GM18511 (cell line): ENCODE measurements around the gene KDM6B.

Experiments
- ATAC-seq: cut with Tn5 transposase; IDR thresholded peaks from one replicate; pipeline ENCODE4 v1.9.1; 2021; ENCODE audit warnings: mild to moderate bottlenecking, moderate library complexity; ENCODE audit not compliant: unreplicated experiment

Gene KDM6B

GRCh38 chr17:7818746-7819645 is 15.0 kb upstream of the KDM6B start:
- no peak for ATAC-seq

GRCh38 chr17:7820231-7820630 is 13.8 kb upstream of the KDM6B start:
- no peak for ATAC-seq

- ATAC-seq, result no peak
These were observed 11.9 kb upstream of the KDM6B start for GRCh38 chr17:7822126-7822525.

- no peak for ATAC-seq
These were observed 10.4 kb upstream of the KDM6B start for GRCh38 chr17:7823581-7824001.

GRCh38 chr17:7824021-7824924 is 9.7 kb upstream of the KDM6B start:
- ATAC-seq, result no peak

- ATAC-seq, result no peak
These were observed 8.6 kb upstream of the KDM6B start for GRCh38 chr17:7825206-7825990.

GRCh38 chr17:7830616-7831015 is 3.4 kb upstream of the KDM6B start:
- ATAC-seq, result no peak

- ATAC-seq, result no peak
These were observed 2.8 kb upstream of the KDM6B start for GRCh38 chr17:7831233-7831632.

- no peak for ATAC-seq
These were observed 1.6 kb upstream of the KDM6B start for GRCh38 chr17:7832431-7832830.

GRCh38 chr17:7833011-7833794 is 814 bp upstream of the KDM6B start:
- ATAC-seq, result no peak

GRCh38 chr17:7834542-7834956 is 532 bp downstream of the KDM6B start:
- ATAC-seq, result peak; percentile 20

GRCh38 chr17:7834957-7835813 is 1.2 kb downstream of the KDM6B start:
- ATAC-seq, result peak; percentile 49

GRCh38 chr17:7835814-7836595 is 2.0 kb downstream of the KDM6B start:
- ATAC-seq, result peak; percentile 33

GRCh38 chr17:7836596-7837407 is 2.8 kb downstream of the KDM6B start:
- no peak for ATAC-seq

GRCh38 chr17:7837408-7838088 is 3.5 kb downstream of the KDM6B start:
- ATAC-seq, result no peak

GRCh38 chr17:7838090-7839075 is 4.4 kb downstream of the KDM6B start:
- no peak for ATAC-seq
